A673 (cell line): ENCODE results near the gene ALDH2.

Source experiments
- CTCF ChIP-seq: fragments of 300-800, 200-600 bp; sonication (generic); conservative IDR thresholded peaks from 2 replicates; pipeline ENCODE4 v1.5.1; 2017; ENCODE audit warnings: low read depth, mild to moderate bottlenecking, antibody characterized with exemption, low read length, moderate library complexity, mixed read lengths
- EZH2 ChIP-seq: fragments of 200-600 bp; sonication (generic); IDR thresholded peaks from 2 replicates; pipeline ENCODE4 v1.6.1; 2017; ENCODE audit warnings: borderline replicate concordance, low read depth, mild to moderate bottlenecking, mixed read lengths, antibody characterized with exemption, low read length; ENCODE audit not compliant: poor library complexity, severe bottlenecking

GRCh38 chr12:111758120-111758561 lies 8.6 kb upstream of the ALDH2 start:
- TF ChIP-seq EZH2 (no peak), CTCF (no peak)
